Dendritic cell treated with granulocyte-macrophage colony-stimulating factor and Interleukin-4, amounts not matched to agents 40 ng/mL and 50 ng/mL, for 4 days (primary cell): ENCODE results near the gene KIDINS220.

Experiments
- H3K27ac Mint-ChIP-seq: one replicate; pipeline ENCODE4 v1.8.0; 2022; ENCODE audit warnings: mild to moderate bottlenecking, mixed read lengths
- H3K27me3 Mint-ChIP-seq: one replicate; pipeline ENCODE4 v1.8.0; 2022; ENCODE audit warnings: mild to moderate bottlenecking, mixed read lengths
- H3K36me3 Mint-ChIP-seq: one replicate; pipeline ENCODE4 v1.8.0; 2022; ENCODE audit warnings: low read depth, mixed read lengths
- H3K4me1 Mint-ChIP-seq: one replicate; pipeline ENCODE4 v1.8.0; 2022; ENCODE audit warnings: low read depth, mixed read lengths
- H3K4me3 Mint-ChIP-seq: one replicate; pipeline ENCODE4 v1.8.0; 2022; ENCODE audit warnings: mild to moderate bottlenecking, moderate library complexity, mixed read lengths
- H3K9me3 Mint-ChIP-seq: one replicate; pipeline ENCODE4 v1.8.0; 2022; ENCODE audit warnings: mixed read lengths
- intact Hi-C: fragments of 100-400 bp; cut with micrococcal nuclease; formaldehyde crosslinking; loops from one replicate; pipeline ENCODE4 v1.15.0; 2022

The KIDINS220 gene

DNA sequence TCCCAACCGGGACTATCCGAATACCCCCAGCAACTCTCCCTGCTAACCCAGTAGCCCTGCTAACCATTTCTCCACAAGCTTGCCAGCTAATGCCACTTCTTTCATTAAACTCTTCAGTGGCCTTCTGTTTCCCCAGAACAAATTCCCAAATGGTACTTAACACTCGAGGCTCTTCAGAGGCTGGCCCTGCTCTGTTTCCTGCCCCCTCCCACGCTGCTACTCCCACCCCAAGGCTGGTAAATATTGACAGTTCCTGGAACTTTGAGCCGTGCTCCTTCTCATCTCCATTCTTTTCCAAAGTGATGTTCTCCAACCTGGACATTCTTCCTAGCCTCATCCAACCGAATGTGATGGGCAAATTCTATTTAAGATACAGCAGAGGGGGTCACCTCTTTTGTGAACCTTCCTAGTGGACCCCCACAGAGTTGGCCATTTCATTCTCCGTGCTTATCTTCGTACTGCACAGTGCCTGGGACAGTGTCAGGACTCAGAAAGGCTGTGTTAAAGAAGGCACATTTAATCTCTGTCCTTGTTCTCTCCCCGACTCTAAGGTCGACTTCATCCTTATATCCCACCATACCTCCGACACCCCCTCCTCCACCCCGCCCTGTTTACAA is 3.2 kb upstream of the KIDINS220 start:
- peaks cover 2% of the 10 kb centered on the region for H3K27me3 Mint-ChIP-seq
- no peak overlapping the region for H3K27ac Mint-ChIP-seq
- peaks cover 31% of the 10 kb centered on the region for H3K4me1 Mint-ChIP-seq
- no peak overlapping the region for H3K4me3 Mint-ChIP-seq
- peaks cover 10% of the 10 kb centered on the region for H3K36me3 Mint-ChIP-seq
- no peaks in the 10 kb centered on the region for H3K9me3 Mint-ChIP-seq
- intact Hi-C loops = no loop called here

DNA sequence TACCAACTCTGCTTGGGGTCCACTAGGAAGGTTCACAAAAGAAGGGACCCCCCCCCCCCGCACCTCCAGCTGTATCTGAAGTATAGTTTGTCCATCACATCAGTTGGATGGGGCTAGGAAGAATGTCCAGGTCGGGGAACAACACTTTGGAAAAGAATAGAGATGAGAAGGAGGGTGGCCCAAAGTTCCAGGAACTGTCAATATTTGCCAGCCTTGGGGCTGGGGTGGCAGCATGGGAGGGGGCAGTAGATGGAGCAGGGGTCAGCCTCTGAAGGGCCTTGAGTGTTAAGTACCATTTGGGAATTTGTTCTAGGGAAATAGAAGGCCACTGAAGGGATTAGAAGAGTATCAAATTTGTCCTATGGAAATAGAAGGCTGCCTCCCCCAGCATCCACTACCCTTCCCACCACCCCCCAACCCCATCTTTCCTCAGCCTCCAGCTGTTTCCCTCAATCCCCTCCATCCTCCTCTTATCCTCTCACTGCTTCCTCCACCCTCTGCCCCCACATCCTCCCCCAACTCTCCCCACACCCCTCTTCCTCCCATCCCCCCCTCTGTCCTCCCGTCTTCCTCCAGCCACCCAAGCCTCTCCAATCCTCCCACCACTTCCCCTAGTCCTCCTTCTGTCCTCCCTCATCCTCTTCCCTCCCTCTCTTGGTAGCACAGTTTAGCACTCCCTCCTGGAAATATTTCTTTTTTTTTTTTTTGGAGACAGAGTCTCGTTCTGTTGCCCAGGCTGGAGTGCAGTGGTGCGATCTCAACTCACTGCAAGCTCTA is 2.0 kb upstream of the KIDINS220 start:
- Mint-ChIP-seq H3K36me3 (peaks cover 12% of the 10 kb centered on the region), H3K27ac (no peak overlapping the region), H3K9me3 (no peaks in the 10 kb centered on the region), H3K27me3 (no peaks in the 10 kb centered on the region), H3K4me1 (peaks cover 43% of the 10 kb centered on the region), H3K4me3 (no peak overlapping the region)
- intact Hi-C loops = loop anchor here (10.0 kb wide), 1 partner anchor 785 kb away; no protein-coding TSS in a partner anchor

DNA sequence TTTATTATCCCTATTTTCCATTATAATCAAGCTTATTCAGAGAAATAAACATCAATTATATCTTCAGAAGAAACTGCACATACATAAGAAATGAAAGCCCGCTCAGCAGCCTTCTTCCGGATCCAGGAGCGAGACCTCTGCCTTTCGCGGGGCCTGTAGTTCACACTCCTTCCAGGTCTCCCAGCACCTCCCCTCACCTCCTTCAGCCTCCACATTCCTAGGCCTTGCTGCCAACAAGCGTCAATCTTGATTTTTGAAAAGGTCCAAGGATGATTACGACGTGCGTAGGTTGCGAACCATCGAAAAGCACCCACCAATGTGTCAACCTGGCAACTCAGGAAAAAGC is 355 bp upstream of the KIDINS220 start:
- Mint-ChIP-seq H3K27me3 (no peaks in the 10 kb centered on the region), H3K9me3 (no peaks in the 10 kb centered on the region), H3K4me3 (peak overlapping the region; percentile 45), H3K27ac (peak overlapping the region; percentile 98), H3K36me3 (peaks cover 20% of the 10 kb centered on the region), H3K4me1 (peaks cover 51% of the 10 kb centered on the region)
- intact Hi-C loops = loop anchor here (10.0 kb wide), 1 partner anchor 787 kb away; no protein-coding TSS in a partner anchor

DNA sequence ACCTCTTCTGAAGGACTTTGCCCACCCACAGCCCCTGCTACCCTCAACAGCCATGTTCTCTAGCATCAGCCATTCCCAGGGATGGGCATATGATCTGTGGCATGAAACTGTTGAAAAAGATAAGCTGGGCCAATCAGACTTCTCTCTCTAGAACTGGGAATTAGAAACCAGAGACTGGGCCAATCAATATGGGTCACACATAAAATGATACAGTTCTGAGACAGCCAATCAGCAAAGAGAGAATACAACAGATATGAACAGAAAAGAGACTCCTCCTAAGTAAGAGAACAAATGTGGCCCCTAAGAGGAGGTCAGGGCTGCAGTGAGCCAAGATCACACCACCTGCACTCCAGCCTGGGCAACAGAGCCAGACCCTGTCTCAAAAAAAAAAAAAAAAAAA is 2.1 kb downstream of the KIDINS220 start:
- peaks cover 26% of the 10 kb centered on the region for H3K36me3 Mint-ChIP-seq
- peaks cover 50% of the 10 kb centered on the region for H3K4me1 Mint-ChIP-seq
- no peaks in the 10 kb centered on the region for H3K9me3 Mint-ChIP-seq
- peak overlapping the region; percentile 100 for H3K4me3 Mint-ChIP-seq
- intact Hi-C loops = loop anchor here (10.0 kb wide), 1 partner anchor 790 kb away; no protein-coding TSS in a partner anchor
- no peaks in the 10 kb centered on the region for H3K27me3 Mint-ChIP-seq
- H3K27ac Mint-ChIP-seq = peak overlapping the region; percentile 73

DNA sequence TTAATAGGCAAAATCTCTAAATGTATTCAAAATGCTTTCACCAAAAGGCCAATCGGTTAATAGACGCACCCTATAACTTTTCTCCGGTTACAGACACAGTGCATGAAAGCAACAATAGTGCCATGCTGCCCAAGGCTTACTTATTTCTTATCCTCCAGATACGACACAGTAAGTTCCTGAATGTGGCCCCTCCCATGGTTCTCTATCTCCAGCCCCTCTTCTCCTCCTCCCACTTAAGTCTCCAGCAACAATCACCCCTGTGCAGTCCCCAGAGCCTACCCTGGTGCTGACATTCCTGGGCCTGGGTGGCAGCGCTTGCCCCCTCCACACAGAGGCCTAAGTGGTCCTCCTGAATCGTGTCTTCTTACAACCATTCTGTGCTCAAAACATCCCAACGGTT is 3.6 kb downstream of the KIDINS220 start:
- H3K4me1 Mint-ChIP-seq = peaks cover 55% of the 10 kb centered on the region

DNA sequence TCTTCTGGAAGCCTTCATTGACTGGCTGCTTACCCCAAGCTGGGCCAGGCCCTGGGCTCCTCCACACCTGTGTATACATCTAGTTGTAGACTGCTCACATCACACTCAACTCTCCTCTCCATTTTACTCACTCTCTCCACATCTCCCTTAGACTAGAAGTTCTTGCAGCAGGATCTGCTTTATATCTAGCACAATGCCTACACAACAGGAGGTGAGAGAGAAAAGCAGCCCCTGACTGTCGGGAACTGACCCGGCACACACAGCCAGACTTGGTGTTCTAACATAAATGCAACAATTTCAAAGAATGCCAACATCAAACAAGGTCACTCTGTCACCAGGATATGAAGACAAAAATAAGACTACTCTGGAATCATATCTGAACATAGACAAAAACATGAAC is 5.9 kb downstream of the KIDINS220 start:
- H3K4me1 Mint-ChIP-seq = peaks cover 66% of the 10 kb centered on the region
- H3K27me3 Mint-ChIP-seq = no peaks in the 10 kb centered on the region
- intact Hi-C loops = loop anchor here (10.0 kb wide), 1 partner anchor 793 kb away; no protein-coding TSS in a partner anchor

More for the DNA sequence above, 3.6 kb downstream of the KIDINS220 start:
- H3K4me3 Mint-ChIP-seq = no peak overlapping the region
- H3K9me3 Mint-ChIP-seq = no peaks in the 10 kb centered on the region
- no peak overlapping the region for H3K27ac Mint-ChIP-seq
- H3K27me3 Mint-ChIP-seq = no peaks in the 10 kb centered on the region
- peaks cover 26% of the 10 kb centered on the region for H3K36me3 Mint-ChIP-seq
- intact Hi-C loops = loop anchor here (10.0 kb wide), 1 partner anchor 791 kb away; no protein-coding TSS in a partner anchor

DNA sequence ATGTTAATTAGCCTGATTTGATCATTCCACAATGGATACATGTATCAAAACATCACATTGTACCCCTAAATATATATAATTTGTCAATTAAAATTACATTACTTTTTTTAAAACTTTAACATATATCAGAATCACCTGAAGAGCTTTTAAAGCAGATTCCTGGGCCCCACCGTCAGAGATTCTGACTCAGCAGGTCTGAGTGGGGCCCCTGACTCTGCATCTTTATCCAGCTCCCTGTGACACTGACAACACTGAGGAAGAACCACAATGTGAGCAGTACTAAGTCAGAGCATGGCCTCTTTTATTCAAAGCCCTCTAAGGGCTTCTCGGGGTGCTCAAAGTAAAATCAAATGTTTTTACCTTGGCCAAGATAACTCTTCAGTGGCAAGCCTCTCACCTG is 9.7 kb downstream of the KIDINS220 start:
- H3K36me3 Mint-ChIP-seq = peaks cover 44% of the 10 kb centered on the region
- no peak overlapping the region for H3K27ac Mint-ChIP-seq
- peaks cover 38% of the 10 kb centered on the region for H3K4me1 Mint-ChIP-seq
- no peaks in the 10 kb centered on the region for H3K9me3 Mint-ChIP-seq
- no peaks in the 10 kb centered on the region for H3K27me3 Mint-ChIP-seq
- intact Hi-C loops = no loop called here
- no peak overlapping the region for H3K4me3 Mint-ChIP-seq

More for the DNA sequence above, 5.9 kb downstream of the KIDINS220 start:
- peaks cover 31% of the 10 kb centered on the region for H3K36me3 Mint-ChIP-seq
- no peak overlapping the region for H3K4me3 Mint-ChIP-seq
- no peak overlapping the region for H3K27ac Mint-ChIP-seq
- H3K9me3 Mint-ChIP-seq = no peaks in the 10 kb centered on the region

DNA sequence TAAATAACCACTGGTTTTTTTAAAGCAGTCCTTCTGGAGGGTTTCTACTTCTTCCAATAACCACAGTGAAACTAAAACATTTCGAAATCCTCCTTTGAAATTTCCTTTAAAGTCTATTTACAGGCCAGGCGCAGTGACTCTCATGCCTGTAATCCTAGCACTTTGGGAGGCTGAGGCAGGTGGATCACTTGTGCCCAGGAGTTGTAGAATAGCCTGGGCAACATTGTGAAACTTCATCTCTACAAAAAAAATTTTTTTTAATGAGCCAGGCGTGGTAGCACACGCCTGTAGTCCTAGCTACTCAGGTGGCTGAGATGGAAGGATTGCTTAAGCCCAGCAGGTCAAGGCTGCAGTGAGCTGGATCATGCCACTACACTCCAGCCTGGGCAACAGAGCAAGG is 15.2 kb downstream of the KIDINS220 start:
- intact Hi-C loops = no loop called here
- Mint-ChIP-seq H3K27me3 (no peaks in the 10 kb centered on the region), H3K4me1 (peaks cover 11% of the 10 kb centered on the region), H3K27ac (peak overlapping the region; percentile 30), H3K4me3 (no peak overlapping the region), H3K9me3 (no peaks in the 10 kb centered on the region), H3K36me3 (peaks cover 50% of the 10 kb centered on the region)

DNA sequence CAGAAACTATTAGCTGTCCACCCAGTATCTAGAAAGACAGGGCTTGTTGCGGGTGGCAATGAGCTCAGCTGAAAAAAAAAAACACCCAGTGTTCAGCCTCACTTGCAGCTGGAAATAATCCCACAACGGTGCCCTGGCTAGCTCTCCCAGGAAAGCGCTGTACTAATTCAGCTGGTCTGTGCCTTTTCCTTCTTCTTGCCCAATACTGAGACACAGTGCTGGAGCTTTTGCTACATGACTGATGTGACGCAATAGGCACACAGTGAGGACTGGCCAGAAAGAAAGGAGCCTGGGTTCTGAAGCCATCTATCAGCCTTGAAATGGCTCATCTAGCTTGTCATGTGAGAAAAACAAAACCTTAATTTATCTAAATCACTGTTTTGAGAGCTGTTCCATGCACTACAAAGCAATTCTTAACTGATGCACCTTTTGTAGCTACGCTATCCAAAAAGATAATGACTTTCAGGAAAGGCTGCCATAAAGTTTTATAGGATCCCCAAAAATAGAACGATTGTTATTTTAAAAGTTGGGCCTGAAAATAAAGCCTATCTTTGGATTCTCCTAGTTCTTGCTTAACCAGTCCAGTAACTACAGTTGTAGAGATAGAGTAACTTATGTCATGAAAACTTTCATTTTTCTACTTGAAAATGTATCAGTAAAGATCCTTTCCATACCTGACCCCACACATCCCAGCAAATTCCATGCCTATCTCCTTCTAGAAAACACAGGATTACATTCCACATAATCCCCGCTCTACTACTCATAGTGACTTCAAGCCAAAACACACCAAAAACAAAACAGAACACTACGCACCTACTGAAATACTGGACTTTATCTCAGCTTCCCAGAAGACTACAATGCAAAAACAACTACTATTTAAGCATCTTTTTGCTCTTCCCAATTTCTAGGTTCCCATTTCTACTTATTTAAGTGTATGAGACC is 15.9 kb downstream of the KIDINS220 start:
- Mint-ChIP-seq H3K9me3 (no peaks in the 10 kb centered on the region), H3K4me3 (no peak overlapping the region), H3K27ac (peak overlapping the region; percentile 30), H3K4me1 (peaks cover 8% of the 10 kb centered on the region), H3K27me3 (no peaks in the 10 kb centered on the region), H3K36me3 (peaks cover 50% of the 10 kb centered on the region)
- intact Hi-C loops = no loop called here

DNA sequence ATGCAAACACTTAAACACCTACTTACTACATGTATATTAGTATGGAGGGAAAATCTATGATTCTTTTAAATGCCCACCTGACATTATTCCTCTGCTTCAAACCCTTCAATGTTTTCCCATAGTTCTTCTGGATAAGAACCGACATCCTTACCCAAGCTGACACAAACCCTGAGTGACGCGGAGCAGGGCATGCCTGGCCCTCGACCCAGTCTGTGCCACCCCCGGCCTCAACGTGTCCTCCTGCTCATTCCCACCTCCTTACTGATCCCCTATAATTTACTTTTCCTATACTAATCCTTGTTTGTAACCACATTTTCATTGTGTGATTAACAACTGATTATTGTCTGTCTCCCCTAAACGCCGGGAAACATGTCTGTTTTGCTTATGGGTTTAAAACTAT is 17.5 kb downstream of the KIDINS220 start:
- Mint-ChIP-seq H3K36me3 (peaks cover 48% of the 10 kb centered on the region), H3K27me3 (no peaks in the 10 kb centered on the region), H3K4me3 (no peak overlapping the region), H3K4me1 (peaks cover 8% of the 10 kb centered on the region), H3K27ac (no peak overlapping the region), H3K9me3 (no peaks in the 10 kb centered on the region)
- intact Hi-C loops = no loop called here

DNA sequence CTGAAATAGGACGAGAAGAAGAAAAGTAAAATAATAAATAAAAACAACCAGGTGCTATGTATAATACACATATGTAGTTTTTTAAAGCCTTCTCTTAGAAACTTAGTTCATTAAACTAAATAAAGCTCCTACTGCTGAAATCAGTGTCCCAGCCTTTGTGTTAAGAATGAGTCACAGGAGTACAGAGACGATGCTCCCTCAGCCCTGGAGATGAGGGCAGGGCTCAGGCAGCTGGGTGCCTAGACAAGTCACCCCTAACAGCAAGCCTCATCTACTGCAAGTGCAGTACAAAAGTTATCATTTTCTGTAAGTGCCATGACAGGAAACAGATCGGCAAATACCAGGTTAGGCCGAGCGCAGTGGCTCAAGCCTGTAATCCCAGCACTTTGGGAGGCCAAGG is 18.2 kb downstream of the KIDINS220 start:
- Mint-ChIP-seq H3K9me3 (no peaks in the 10 kb centered on the region), H3K27ac (no peak overlapping the region), H3K4me1 (peaks cover 8% of the 10 kb centered on the region), H3K36me3 (peaks cover 47% of the 10 kb centered on the region), H3K27me3 (no peaks in the 10 kb centered on the region), H3K4me3 (no peak overlapping the region)
- intact Hi-C loops = no loop called here

DNA sequence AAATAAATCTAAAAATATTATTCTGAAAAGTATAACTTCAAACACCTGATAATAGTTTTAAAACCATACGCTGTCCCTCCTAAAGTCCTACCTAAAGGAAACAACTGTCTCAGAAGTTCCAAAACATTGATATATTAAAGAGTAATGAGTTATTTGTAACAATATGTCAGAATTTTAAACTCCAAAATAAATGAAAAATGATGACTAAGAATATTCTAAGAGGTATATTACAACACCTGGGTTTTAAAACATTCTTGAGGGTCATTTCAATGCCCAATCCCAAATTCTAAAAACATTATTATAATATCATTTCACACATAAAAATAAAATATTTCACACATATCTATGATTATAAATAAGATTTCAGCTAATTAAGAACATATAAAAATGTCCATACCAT is 20.2 kb downstream of the KIDINS220 start:
- Mint-ChIP-seq H3K9me3 (no peaks in the 10 kb centered on the region), H3K4me3 (no peak overlapping the region), H3K27ac (no peak overlapping the region), H3K36me3 (peaks cover 59% of the 10 kb centered on the region), H3K4me1 (peaks cover 7% of the 10 kb centered on the region), H3K27me3 (no peaks in the 10 kb centered on the region)
- intact Hi-C loops = no loop called here

DNA sequence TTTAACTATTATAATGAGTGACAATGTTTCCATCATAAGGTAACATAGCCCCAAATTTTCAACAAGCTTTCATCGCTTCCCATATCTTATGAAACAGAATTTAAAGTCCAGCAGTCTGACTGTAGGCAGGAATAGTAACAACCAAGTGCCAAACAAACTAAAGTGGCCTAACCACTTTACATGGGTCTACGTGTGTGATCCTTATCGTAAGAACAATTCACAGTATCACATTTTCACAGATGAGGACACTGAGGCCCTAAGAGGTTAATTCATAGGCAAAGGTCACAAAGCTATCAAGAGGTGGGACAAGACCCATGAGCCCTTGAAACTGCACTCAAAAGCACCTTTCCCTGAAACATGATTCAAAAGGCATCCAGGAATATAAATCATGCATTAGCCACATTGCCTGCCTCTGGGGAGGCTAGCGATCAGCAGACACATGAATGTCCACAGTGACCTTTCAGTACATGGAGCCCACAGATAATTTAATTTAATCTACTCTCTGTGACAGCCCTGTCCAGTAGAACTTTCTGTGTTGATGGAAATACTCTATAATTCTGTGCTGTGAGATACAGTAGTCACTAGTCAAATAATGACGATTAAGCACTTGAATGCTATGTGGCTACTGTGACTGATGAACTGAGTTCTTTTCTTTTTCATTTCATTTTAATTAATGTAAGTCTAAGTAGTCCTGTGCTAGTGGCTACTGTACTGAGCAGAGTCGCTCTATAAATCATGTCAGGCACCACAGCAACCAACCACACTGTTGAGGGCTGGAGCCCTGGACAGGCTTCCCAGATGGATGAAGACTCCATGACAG is 30.3 kb downstream of the KIDINS220 start:
- Mint-ChIP-seq H3K27me3 (no peaks in the 10 kb centered on the region), H3K27ac (no peak overlapping the region), H3K9me3 (no peaks in the 10 kb centered on the region), H3K4me3 (no peak overlapping the region), H3K36me3 (peaks cover 86% of the 10 kb centered on the region), H3K4me1 (peaks cover 9% of the 10 kb centered on the region)
- intact Hi-C loops = no loop called here
